Lower leg skin (tissue), 4 donors: ENCODE results near the gene CASK. TPM values are rescaled to one million over a fixed set of nuclear protein-coding genes. Genes with fewer than 3 reads are reported as not detected.

ENCODE experiments used
- DNase-seq, 2 donors: peaks; one replicate each; pipeline ENCODE4 v3.0.0-alpha.2; 2019; ENCODE audit warnings: low spot score in 2 of 2
- H3K4me3 ChIP-seq: fragments of 200-600 bp; sonication (generic); 2 replicates; pipeline ENCODE4 v1.5.1; 2017; ENCODE audit warnings: mild to moderate bottlenecking, low read depth; ENCODE audit not compliant: poor library complexity, severe bottlenecking
- CTCF ChIP-seq, 3 donors: fragments of 450-650 bp; IDR thresholded peaks; one replicate each; pipeline ENCODE4 v1.5.1; 2016; ENCODE audit warnings: antibody characterized with exemption in 3 of 3, mild to moderate bottlenecking in 3 of 3, moderate library complexity in 2 of 3
- POLR2A ChIP-seq, 2 donors: fragments of 450-650 bp; IDR thresholded peaks; one replicate each; pipeline ENCODE4 v1.6.1; 2016 to 2017; ENCODE audit warnings: antibody characterized with exemption in 2 of 2, mild to moderate bottlenecking in 1 of 2, moderate library complexity in 1 of 2
- WGBS, 2 donors: methylation state at CpG; one replicate each; pipeline ENCODE4 v1.1.5; 2018; 5-methylcytosine and 5-hydroxymethylcytosine counted together
- intact Hi-C: fragments of 100-400 bp; cut with DNase I; formaldehyde crosslinking; loops from one replicate; pipeline ENCODE4 v1.15.0; 2023; ENCODE audit warnings: low total_unique reads
- total RNA-seq, 4 donors: library from RNA; depleted of rRNA; stranded (reverse); fragments of >200 nt; gene quantifications; one replicate each; pipeline ENCODE4 v1.1.0, GENCODE V29; 2016

Gene CASK
- total RNA-seq, 4 donors from 2014 or later, result 22.7 to 43.2 (median 26.8) TPM

- no peak overlapping the region for H3K4me3 ChIP-seq
- no peak for DNase-seq
- intact Hi-C loops, result no loop called here
- WGBS, 2 donors, result 29 to 62% methylated on average over 4 of the region's 4 CpGs
- no peak for TF ChIP-seq POLR2A (IDR thresholded peaks at IDR 0.05)
Observed at GRCh38 chrX:41823402-41823801, 100.0 kb downstream of the CASK start.

GRCh38 chrX:41822892-41823291, 100.5 kb downstream of the CASK start:
- intact Hi-C loops, result no loop called here
- DNase-seq, result no peak
- H3K4me3 ChIP-seq, result no peak overlapping the region
- TF ChIP-seq POLR2A (IDR thresholded peaks at IDR 0.05), result no peak
- TF ChIP-seq CTCF (IDR thresholded peaks at IDR 0.05), result no peak
- WGBS, 2 donors, result 70 to 89% methylated on average over 2 of the region's 2 CpGs

GRCh38 chrX:41808047-41808446, 115.3 kb downstream of the CASK start:
- intact Hi-C loops, result no loop called here
- DNase-seq, result no peak
- TF ChIP-seq CTCF (IDR thresholded peaks at IDR 0.05), result no peak
- TF ChIP-seq POLR2A (IDR thresholded peaks at IDR 0.05), result no peak
- no peak overlapping the region for H3K4me3 ChIP-seq
- 72 to 83% methylated on average over 5 of the region's 5 CpGs for WGBS, 2 donors

- TF ChIP-seq POLR2A (IDR thresholded peaks at IDR 0.05) (no peak), CTCF (IDR thresholded peaks at IDR 0.05) (no peak)
- WGBS, 2 donors, result 79 to 82% methylated on average over 6 of the region's 6 CpGs
- DNase-seq, result no peak
- intact Hi-C loops, result no loop called here
- H3K4me3 ChIP-seq, result no peak overlapping the region
Observed at GRCh38 chrX:41802958-41803357, 120.4 kb downstream of the CASK start.

GRCh38 chrX:41799661-41800060, 123.7 kb downstream of the CASK start:
- no peak for DNase-seq
- intact Hi-C loops, result no loop called here
- WGBS, 2 donors, result 72 to 79% methylated on average over 6 of the region's 6 CpGs
- H3K4me3 ChIP-seq, result no peak overlapping the region
- no peak for TF ChIP-seq CTCF (IDR thresholded peaks at IDR 0.05)
- TF ChIP-seq POLR2A (IDR thresholded peaks at IDR 0.05), result no peak

- WGBS, 2 donors, result 82 to 100% methylated on average over 1 of the region's 1 CpG
- no peak for DNase-seq
- TF ChIP-seq CTCF (IDR thresholded peaks at IDR 0.05) (no peak), POLR2A (IDR thresholded peaks at IDR 0.05) (no peak)
- no peak overlapping the region for H3K4me3 ChIP-seq
- intact Hi-C loops, result no loop called here
Observed at GRCh38 chrX:41796577-41796976, 126.8 kb downstream of the CASK start.
